ENCODE results near the gene MNT.

The MNT gene

GRCh38 chr17:2387086-2388019 lies 13.5 kb downstream of the MNT start:
- Histone ChIP-seq H3K36me3 (ENCODE audit: control insufficient read depth, insufficient read depth, low read length) (peaks cover 25% of the 10 kb centered on the region), H3K4me3 (ENCODE audit: extremely low read depth, insufficient read depth, low read length, poor library complexity, severe bottlenecking) (no peak overlapping the region), H3K27ac (ENCODE audit: low read depth, low read length, severe bottlenecking) (no peak overlapping the region), H3K9me3 (ENCODE audit: control insufficient read depth, low read length) (no peaks in the 10 kb centered on the region), H3K4me1 (ENCODE audit: control insufficient read depth, insufficient read depth, low read length, poor library complexity, severe bottlenecking) (peaks cover 44% of the 10 kb centered on the region)
- WGBS, 2 experiments (ENCODE audit: insufficient coverage in 2 of 2), result 96 to 97% methylated on average over 32 to 34 of the region's 41 CpGs

GRCh38 chr17:2386400-2387085 lies 14.3 kb downstream of the MNT start:
- 89 to 94% methylated on average over 19 of the region's 22 CpGs for WGBS, 2 experiments (ENCODE audit: insufficient coverage in 2 of 2)
- Histone ChIP-seq H3K4me3 (ENCODE audit: extremely low read depth, insufficient read depth, low read length, poor library complexity, severe bottlenecking) (no peak overlapping the region), H3K36me3 (ENCODE audit: control insufficient read depth, insufficient read depth, low read length) (peaks cover 25% of the 10 kb centered on the region), H3K27ac (ENCODE audit: low read depth, low read length, severe bottlenecking) (no peak overlapping the region), H3K4me1 (ENCODE audit: control insufficient read depth, insufficient read depth, low read length, poor library complexity, severe bottlenecking) (peaks cover 42% of the 10 kb centered on the region), H3K9me3 (ENCODE audit: control insufficient read depth, low read length) (no peaks in the 10 kb centered on the region)

- peaks cover 50% of the 10 kb centered on the region for H3K4me1 ChIP-seq (ENCODE audit: control insufficient read depth, insufficient read depth, low read length, poor library complexity, severe bottlenecking)
- H3K9me3 ChIP-seq (ENCODE audit: control insufficient read depth, low read length), result no peaks in the 10 kb centered on the region
- peak overlapping the region; percentile 62 for H3K27ac ChIP-seq (ENCODE audit: low read depth, low read length, severe bottlenecking)
- peaks cover 25% of the 10 kb centered on the region for H3K36me3 ChIP-seq (ENCODE audit: control insufficient read depth, insufficient read depth, low read length)
- no peak overlapping the region for H3K4me3 ChIP-seq (ENCODE audit: extremely low read depth, insufficient read depth, low read length, poor library complexity, severe bottlenecking)
- WGBS, 2 experiments (ENCODE audit: insufficient coverage in 2 of 2), result 70 to 73% methylated on average over 8 to 10 of the region's 18 CpGs
Observed at GRCh38 chr17:2385240-2386210, 15.3 kb downstream of the MNT start.

- peaks cover 53% of the 10 kb centered on the region for H3K4me1 ChIP-seq (ENCODE audit: control insufficient read depth, insufficient read depth, low read length, poor library complexity, severe bottlenecking)
- no peaks in the 10 kb centered on the region for H3K9me3 ChIP-seq (ENCODE audit: control insufficient read depth, low read length)
- peaks cover 26% of the 10 kb centered on the region for H3K36me3 ChIP-seq (ENCODE audit: control insufficient read depth, insufficient read depth, low read length)
- H3K27ac ChIP-seq (ENCODE audit: low read depth, low read length, severe bottlenecking), result peak overlapping the region; percentile 62
- 76 to 89% methylated on average over 14 to 15 of the region's 22 CpGs for WGBS, 2 experiments (ENCODE audit: insufficient coverage in 2 of 2)
- H3K4me3 ChIP-seq (ENCODE audit: extremely low read depth, insufficient read depth, low read length, poor library complexity, severe bottlenecking), result no peak overlapping the region
Observed at GRCh38 chr17:2384439-2385127, 16.3 kb downstream of the MNT start.

- H3K4me1 ChIP-seq (ENCODE audit: control insufficient read depth, insufficient read depth, low read length, poor library complexity, severe bottlenecking), result peaks cover 57% of the 10 kb centered on the region
- no peak overlapping the region for H3K4me3 ChIP-seq (ENCODE audit: extremely low read depth, insufficient read depth, low read length, poor library complexity, severe bottlenecking)
- no peak overlapping the region for H3K27ac ChIP-seq (ENCODE audit: low read depth, low read length, severe bottlenecking)
- H3K36me3 ChIP-seq (ENCODE audit: control insufficient read depth, insufficient read depth, low read length), result peaks cover 31% of the 10 kb centered on the region
- 94 to 95% methylated on average over 10 of the region's 11 CpGs for WGBS, 2 experiments (ENCODE audit: insufficient coverage in 2 of 2)
- H3K9me3 ChIP-seq (ENCODE audit: control insufficient read depth, low read length), result no peaks in the 10 kb centered on the region
Observed at GRCh38 chr17:2383628-2384167, 17.2 kb downstream of the MNT start.

GRCh38 chr17:2380950-2381649 lies 19.8 kb downstream of the MNT start:
- Histone ChIP-seq H3K4me3 (ENCODE audit: extremely low read depth, insufficient read depth, low read length, poor library complexity, severe bottlenecking) (no peak overlapping the region), H3K9me3 (ENCODE audit: control insufficient read depth, low read length) (no peaks in the 10 kb centered on the region), H3K27ac (ENCODE audit: low read depth, low read length, severe bottlenecking) (no peak overlapping the region), H3K4me1 (ENCODE audit: control insufficient read depth, insufficient read depth, low read length, poor library complexity, severe bottlenecking) (peaks cover 55% of the 10 kb centered on the region), H3K36me3 (ENCODE audit: control insufficient read depth, insufficient read depth, low read length) (peaks cover 33% of the 10 kb centered on the region)
- WGBS, 2 experiments (ENCODE audit: insufficient coverage in 2 of 2), result 76 to 87% methylated on average over 12 to 13 of the region's 15 CpGs

- Histone ChIP-seq H3K36me3 (ENCODE audit: control insufficient read depth, insufficient read depth, low read length) (peaks cover 40% of the 10 kb centered on the region), H3K9me3 (ENCODE audit: control insufficient read depth, low read length) (no peaks in the 10 kb centered on the region), H3K4me1 (ENCODE audit: control insufficient read depth, insufficient read depth, low read length, poor library complexity, severe bottlenecking) (peaks cover 48% of the 10 kb centered on the region), H3K27ac (ENCODE audit: low read depth, low read length, severe bottlenecking) (peak overlapping the region; percentile 16), H3K4me3 (ENCODE audit: extremely low read depth, insufficient read depth, low read length, poor library complexity, severe bottlenecking) (no peak overlapping the region)
- 88 to 94% methylated on average over 13 to 15 of the region's 16 CpGs for WGBS, 2 experiments (ENCODE audit: insufficient coverage in 2 of 2)
Observed at GRCh38 chr17:2380226-2380922, 20.5 kb downstream of the MNT start.

- Histone ChIP-seq H3K9me3 (ENCODE audit: control insufficient read depth, low read length) (no peaks in the 10 kb centered on the region), H3K36me3 (ENCODE audit: control insufficient read depth, insufficient read depth, low read length) (peaks cover 39% of the 10 kb centered on the region), H3K4me3 (ENCODE audit: extremely low read depth, insufficient read depth, low read length, poor library complexity, severe bottlenecking) (no peak overlapping the region), H3K27ac (ENCODE audit: low read depth, low read length, severe bottlenecking) (peak overlapping the region; percentile 16), H3K4me1 (ENCODE audit: control insufficient read depth, insufficient read depth, low read length, poor library complexity, severe bottlenecking) (peaks cover 43% of the 10 kb centered on the region)
- 94 to 95% methylated on average over 17 to 25 of the region's 25 CpGs for WGBS, 2 experiments (ENCODE audit: insufficient coverage in 2 of 2)
Observed at GRCh38 chr17:2379489-2380225, 21.2 kb downstream of the MNT start.
